Fibroblast of villous mesenchyme (primary cell): ENCODE measurements around the gene ZPBP2. TPM values are rescaled to one million over a fixed set of nuclear protein-coding genes. Genes with fewer than 3 reads are reported as not detected.
A peak's percentile ranks its signal among the peaks of the same experiment; 100 is the strongest.
"Not testable (repeated sequence)": the region's sequence is repeated elsewhere in the genome, so short reads cannot be mapped to it uniquely, and the experiment has no call there.

Experiments
- DNase-seq: peaks from one replicate; pipeline ENCODE4 v3.0.0-alpha.2; 2010; ENCODE audit warnings: low read depth
- H3K4me3 ChIP-seq: 2 replicates; pipeline ENCODE4 v1.5.1; 2011; ENCODE audit warnings: low read depth, mild to moderate bottlenecking, low read length
- total RNA-seq: library from RNA; depleted of rRNA; stranded (reverse); fragments of >200 nt; gene quantifications from 2 replicates; pipeline ENCODE4 v1.2.3, GENCODE V29; 2012
- TF ChIP-seq, protein P1 (sequence below): IDR thresholded peaks from 2 replicates; pipeline ENCODE4 v1.5.1; 2012; ENCODE audit warnings: low read depth, mild to moderate bottlenecking, low read length; ENCODE audit not compliant: insufficient read depth

The ZPBP2 gene
- total RNA-seq, 1 donor: not detected

GRCh38 chr17:39854909-39855308 lies 13.1 kb upstream of the ZPBP2 start:
- DNase-seq: no peak
- TF ChIP-seq, protein P1, sequence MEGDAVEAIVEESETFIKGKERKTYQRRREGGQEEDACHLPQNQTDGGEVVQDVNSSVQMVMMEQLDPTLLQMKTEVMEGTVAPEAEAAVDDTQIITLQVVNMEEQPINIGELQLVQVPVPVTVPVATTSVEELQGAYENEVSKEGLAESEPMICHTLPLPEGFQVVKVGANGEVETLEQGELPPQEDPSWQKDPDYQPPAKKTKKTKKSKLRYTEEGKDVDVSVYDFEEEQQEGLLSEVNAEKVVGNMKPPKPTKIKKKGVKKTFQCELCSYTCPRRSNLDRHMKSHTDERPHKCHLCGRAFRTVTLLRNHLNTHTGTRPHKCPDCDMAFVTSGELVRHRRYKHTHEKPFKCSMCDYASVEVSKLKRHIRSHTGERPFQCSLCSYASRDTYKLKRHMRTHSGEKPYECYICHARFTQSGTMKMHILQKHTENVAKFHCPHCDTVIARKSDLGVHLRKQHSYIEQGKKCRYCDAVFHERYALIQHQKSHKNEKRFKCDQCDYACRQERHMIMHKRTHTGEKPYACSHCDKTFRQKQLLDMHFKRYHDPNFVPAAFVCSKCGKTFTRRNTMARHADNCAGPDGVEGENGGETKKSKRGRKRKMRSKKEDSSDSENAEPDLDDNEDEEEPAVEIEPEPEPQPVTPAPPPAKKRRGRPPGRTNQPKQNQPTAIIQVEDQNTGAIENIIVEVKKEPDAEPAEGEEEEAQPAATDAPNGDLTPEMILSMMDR: no peak
- H3K4me3 ChIP-seq: no peak overlapping the region

GRCh38 chr17:39855911-39856649 lies 11.9 kb upstream of the ZPBP2 start:
- not testable (repeated sequence) for DNase-seq, H3K4me3 ChIP-seq

DNA sequence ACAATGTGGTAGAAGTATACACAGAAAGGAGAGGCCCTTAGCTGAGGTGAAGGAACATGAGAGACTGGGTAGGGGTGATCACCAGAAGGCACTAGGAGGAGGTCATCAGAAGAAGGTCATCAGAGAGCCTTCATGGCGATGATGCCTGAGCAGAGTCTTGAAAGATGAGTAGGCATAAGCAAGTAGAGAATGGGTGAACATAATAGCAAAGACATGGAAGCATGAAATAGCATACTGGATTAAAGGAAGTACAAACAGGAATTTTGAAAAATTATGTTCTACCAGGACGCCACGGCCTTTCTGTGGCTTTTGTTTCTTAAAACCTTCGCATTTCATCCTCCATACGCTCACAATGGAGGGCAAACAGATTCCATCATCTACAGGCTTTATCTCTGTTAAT lies 6.8 kb upstream of the ZPBP2 start:
- DNase-seq: no peak
- TF ChIP-seq, protein P1: no peak
- H3K4me3 ChIP-seq: no peak overlapping the region

DNA sequence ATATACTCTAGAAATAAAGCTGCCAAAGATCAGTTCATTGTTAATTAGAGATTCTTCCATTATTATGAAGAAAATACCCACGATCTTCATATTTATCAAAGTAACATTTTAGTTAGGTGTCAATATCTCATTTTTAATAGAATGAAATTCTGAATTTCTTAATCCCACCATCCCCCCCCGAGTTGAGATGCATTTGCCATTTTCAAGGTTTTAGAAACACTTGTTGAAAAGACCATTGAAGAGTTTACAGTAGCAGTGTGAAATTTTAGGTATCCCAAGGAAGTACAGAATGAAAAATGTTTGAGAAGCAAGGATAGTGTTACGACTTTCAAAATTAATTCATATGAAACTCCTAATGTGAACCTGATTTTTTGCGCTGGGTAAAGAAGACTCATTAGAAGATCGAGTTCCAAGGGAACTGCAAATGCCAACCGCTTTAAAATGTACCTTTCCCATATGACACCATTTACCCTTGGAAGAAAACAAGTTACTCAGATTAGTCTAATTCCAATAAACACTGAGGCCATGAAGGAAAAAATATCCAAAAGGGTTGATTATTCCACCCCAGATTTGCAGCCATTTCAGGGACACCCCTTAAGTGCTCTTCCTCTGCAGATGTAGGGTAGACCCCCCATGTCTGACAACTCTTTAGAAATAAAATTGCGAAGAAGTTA lies 4.6 kb upstream of the ZPBP2 start:
- no peak overlapping the region for H3K4me3 ChIP-seq
- TF ChIP-seq, protein P1: no peak
- DNase-seq: no peak

- peak; percentile 35 for DNase-seq
- TF ChIP-seq, protein P1: no peak
- no peak within 1 kb of the TSS for H3K4me3 ChIP-seq
These were observed 3.9 kb upstream of the ZPBP2 start, which contains the start of gene IKZF3 for GRCh38 chr17:39863918-39864746. Gene IKZF3, minus strand, starts transcription at chr17:39864312. Its CDS starts 186 bp downstream, at chr17:39864126.

GRCh38 chr17:39866013-39866730 lies 1.8 kb upstream of the ZPBP2 start:
- H3K4me3 ChIP-seq: no peak overlapping the region
- TF ChIP-seq, protein P1: no peak
- no peak for DNase-seq
